Stimulated activated naive B cell treated with anti-CD40 and anti-IgM and Interleukin-4, amounts not matched to agents 10 μg/mL and 1 μg/mL and 100 μg/mL, for 72 hours (primary cell): Measurements from ENCODE around the gene GHRH.

Experiments
- ATAC-seq, 2 donors: fragments of 150-1000 bp; cut with Tn5 transposase; replicated peaks; 2 replicates each; pipeline ENCODE4 v1.10.0; 2021; ENCODE audit warnings: moderate library complexity in 1 of 2
- DNase-seq: peaks from one replicate; pipeline ENCODE4 v3.0.0; 2021
- H3K27ac Mint-ChIP-seq: one replicate; pipeline ENCODE4 v1.8.0; 2022; ENCODE audit warnings: mild to moderate bottlenecking, mixed read lengths
- H3K27me3 Mint-ChIP-seq, 2 donors: one replicate each; pipeline ENCODE4 v1.8.0; 2022; ENCODE audit warnings: mixed read lengths in 2 of 2
- H3K36me3 Mint-ChIP-seq, 2 donors: one replicate each; pipeline ENCODE4 v1.8.0; 2022; ENCODE audit warnings: mixed read lengths in 2 of 2, mild to moderate bottlenecking in 1 of 2
- H3K4me1 Mint-ChIP-seq, 2 donors: one replicate each; pipeline ENCODE4 v1.8.0; 2022; ENCODE audit warnings: mixed read lengths in 2 of 2, mild to moderate bottlenecking in 1 of 2
- H3K4me3 Mint-ChIP-seq, 2 donors: one replicate each; pipeline ENCODE4 v1.8.0; 2022; ENCODE audit warnings: mild to moderate bottlenecking in 2 of 2, mixed read lengths in 2 of 2, moderate library complexity in 1 of 2
- H3K9me3 Mint-ChIP-seq, 2 donors: one replicate each; pipeline ENCODE4 v1.8.0; 2022; ENCODE audit warnings: mixed read lengths in 2 of 2, mild to moderate bottlenecking in 1 of 2

The GHRH gene

GRCh38 chr20:37230200-37230599 is 31.4 kb downstream of the GHRH start:
- Mint-ChIP-seq H3K27ac (no peak overlapping the region), H3K27me3 (no peaks in the 10 kb centered on the region), H3K4me1 (no peaks in the 10 kb centered on the region), H3K9me3 (no peaks in the 10 kb centered on the region), H3K36me3 (peaks cover 54 to 68% of the 10 kb centered on the region in 2 donors), H3K4me3 (no peak overlapping the region)
- no peak for DNase-seq
- ATAC-seq, result no peak

DNA sequence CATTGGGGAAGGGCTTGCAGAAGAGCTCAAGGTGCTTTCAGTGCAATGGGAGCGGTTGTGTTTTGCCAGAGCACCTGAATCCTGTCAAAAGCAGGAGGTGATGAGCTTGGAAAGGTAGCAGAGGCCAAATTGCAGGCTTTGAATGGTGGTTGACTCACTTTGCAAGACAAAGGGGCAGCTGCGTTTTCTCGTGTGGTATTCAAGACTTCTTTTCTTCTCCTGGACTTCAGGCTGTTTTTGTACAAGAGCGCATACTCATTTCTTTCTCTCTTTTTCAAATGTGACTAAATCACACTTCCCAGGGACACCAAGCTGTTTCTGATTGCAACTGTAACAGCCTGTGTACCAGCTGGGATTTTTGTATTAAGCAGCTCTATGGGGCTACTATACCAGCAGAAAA is 32.3 kb downstream of the GHRH start:
- no peak overlapping the region for H3K27ac Mint-ChIP-seq

DNA sequence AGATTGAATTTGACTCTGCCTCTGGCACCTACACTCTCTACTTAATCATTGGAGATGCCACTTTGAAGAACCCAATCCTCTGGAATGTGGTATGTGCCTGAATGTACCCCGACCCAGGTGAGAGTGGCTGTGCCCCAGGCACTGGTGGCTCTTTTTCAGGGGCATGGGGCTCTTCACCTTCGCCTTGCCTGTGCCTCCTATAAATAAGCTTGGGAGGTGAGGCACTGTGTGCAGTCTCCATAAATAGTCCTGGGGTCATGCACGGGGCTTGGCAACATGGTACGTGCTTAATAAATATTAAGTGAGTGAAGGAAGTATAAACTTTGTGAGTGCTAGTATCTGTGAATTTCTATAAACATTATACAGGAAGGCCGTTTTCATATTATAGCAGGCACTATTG is 33.0 kb downstream of the GHRH start:
- DNase-seq, result no peak
- H3K4me3 Mint-ChIP-seq, result no peak overlapping the region
- H3K4me1 Mint-ChIP-seq, result no peaks in the 10 kb centered on the region
- ATAC-seq, result no peak
- peaks cover 53 to 62% of the 10 kb centered on the region in 2 donors for H3K36me3 Mint-ChIP-seq
- no peaks in the 10 kb centered on the region for H3K9me3 Mint-ChIP-seq
- H3K27me3 Mint-ChIP-seq, result no peaks in the 10 kb centered on the region
- peak overlapping the region; percentile 9 for H3K27ac Mint-ChIP-seq

More for the DNA sequence above, 32.3 kb downstream of the GHRH start:
- H3K4me3 Mint-ChIP-seq, result no peak overlapping the region
- peaks cover 50 to 65% of the 10 kb centered on the region in 2 donors for H3K36me3 Mint-ChIP-seq
- H3K4me1 Mint-ChIP-seq, result no peaks in the 10 kb centered on the region
- no peak for DNase-seq
- no peak for ATAC-seq
- no peaks in the 10 kb centered on the region for H3K9me3 Mint-ChIP-seq
- no peaks in the 10 kb centered on the region for H3K27me3 Mint-ChIP-seq

DNA sequence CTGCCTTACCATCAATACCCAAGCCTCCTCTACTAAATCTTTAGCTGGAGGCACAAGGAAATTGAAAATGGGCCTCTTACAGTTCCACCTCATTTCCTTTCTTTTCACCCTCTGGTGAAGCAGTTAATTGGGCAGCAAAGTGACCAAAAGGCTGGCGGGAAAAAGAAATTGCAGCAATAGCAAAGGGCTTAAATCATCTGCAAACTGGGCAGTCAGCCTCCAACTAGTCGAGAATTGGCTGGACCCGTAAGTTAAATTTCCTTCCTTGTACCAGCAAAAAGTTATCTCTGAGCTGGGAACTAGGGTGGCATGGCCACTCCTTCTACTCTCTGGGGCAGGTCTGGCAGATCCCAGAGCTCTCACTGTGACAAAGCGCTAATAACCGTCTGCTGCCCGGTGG is 33.5 kb downstream of the GHRH start:
- ATAC-seq (no peak), DNase-seq (no peak)
- Mint-ChIP-seq H3K27me3 (no peaks in the 10 kb centered on the region), H3K9me3 (no peaks in the 10 kb centered on the region), H3K36me3 (peaks cover 56 to 66% of the 10 kb centered on the region in 2 donors), H3K4me1 (peaks cover 0 to 1% of the 10 kb centered on the region in 2 donors), H3K4me3 (no peak overlapping the region), H3K27ac (no peak overlapping the region)

DNA sequence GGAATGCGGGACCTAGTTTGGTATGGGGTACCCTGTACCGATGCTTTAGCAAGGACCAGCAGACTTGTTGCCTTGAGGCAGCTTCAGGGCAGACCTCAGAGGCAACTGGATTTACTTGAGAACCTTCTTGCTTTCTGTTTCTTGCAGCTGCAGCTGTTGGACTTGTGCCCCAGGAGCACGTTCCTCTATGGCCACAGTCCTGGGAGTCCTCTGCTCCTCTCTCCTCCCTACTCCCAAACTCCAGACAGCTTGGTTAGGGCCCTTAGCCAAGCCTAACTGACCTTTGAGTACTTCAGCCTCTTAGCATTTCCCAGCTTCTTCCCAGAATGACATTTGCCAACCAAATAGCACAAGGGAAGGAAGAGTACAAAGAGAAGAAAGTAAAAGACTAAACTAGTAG is 34.7 kb downstream of the GHRH start:
- ATAC-seq (no peak), DNase-seq (no peak)
- peaks cover 3 to 6% of the 10 kb centered on the region in 2 donors for H3K4me1 Mint-ChIP-seq
- peaks cover 50 to 60% of the 10 kb centered on the region in 2 donors for H3K36me3 Mint-ChIP-seq
- H3K27ac Mint-ChIP-seq, result no peak overlapping the region
- H3K27me3 Mint-ChIP-seq, result no peaks in the 10 kb centered on the region
- H3K4me3 Mint-ChIP-seq, result no peak overlapping the region
- no peaks in the 10 kb centered on the region for H3K9me3 Mint-ChIP-seq

DNA sequence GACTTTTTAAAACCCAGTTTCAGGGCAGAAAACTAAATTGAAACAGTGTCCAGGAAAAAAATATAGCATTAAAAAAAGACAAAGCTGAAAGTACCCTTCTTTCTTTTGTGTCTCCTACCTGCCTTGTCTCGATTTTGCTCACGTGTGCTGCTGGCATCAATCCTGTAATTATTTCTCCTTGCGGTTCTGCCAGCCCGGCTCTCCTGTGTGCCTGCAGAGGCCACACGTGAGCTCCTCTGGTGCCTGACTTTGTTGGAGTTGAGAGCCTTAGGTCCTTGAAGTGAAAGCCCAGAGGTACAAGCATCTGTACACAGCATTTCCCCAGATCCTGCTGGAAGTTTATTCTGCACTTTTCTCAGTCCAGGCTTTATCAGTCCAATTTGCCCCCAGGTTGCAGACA is 36.5 kb downstream of the GHRH start:
- DNase-seq, result no peak
- Mint-ChIP-seq H3K9me3 (no peaks in the 10 kb centered on the region), H3K27me3 (no peaks in the 10 kb centered on the region), H3K4me1 (peaks cover 3 to 6% of the 10 kb centered on the region in 2 donors), H3K4me3 (no peak overlapping the region), H3K27ac (no peak overlapping the region), H3K36me3 (peaks cover 35 to 51% of the 10 kb centered on the region in 2 donors)
- no peak for ATAC-seq

DNA sequence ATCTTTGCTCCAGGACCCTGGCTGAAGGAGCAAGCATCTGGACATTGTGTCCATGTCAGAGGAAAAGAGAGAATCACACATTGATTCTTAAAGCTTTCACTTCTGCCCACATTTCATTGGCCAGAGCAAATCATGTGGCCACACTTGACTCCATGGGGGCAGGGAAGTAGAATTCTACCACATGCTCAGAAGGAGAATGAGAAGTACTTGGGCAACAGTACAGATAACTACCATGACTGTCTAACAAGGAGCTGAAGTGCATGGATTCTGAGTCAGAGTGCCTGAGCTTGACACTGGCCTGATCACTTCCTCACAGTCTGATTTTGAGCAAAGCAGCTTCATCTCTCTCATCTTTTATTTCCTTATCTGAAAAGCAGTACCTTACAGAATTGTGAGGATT is 38.6 kb downstream of the GHRH start:
- Mint-ChIP-seq H3K9me3 (no peaks in the 10 kb centered on the region), H3K4me1 (peaks cover 4 to 12% of the 10 kb centered on the region in 2 donors), H3K27ac (no peak overlapping the region), H3K4me3 (no peak overlapping the region), H3K27me3 (no peaks in the 10 kb centered on the region), H3K36me3 (peaks cover 37 to 52% of the 10 kb centered on the region in 2 donors)
- peak; percentile 10 for DNase-seq
- peak; percentile 92 to 98 for ATAC-seq

DNA sequence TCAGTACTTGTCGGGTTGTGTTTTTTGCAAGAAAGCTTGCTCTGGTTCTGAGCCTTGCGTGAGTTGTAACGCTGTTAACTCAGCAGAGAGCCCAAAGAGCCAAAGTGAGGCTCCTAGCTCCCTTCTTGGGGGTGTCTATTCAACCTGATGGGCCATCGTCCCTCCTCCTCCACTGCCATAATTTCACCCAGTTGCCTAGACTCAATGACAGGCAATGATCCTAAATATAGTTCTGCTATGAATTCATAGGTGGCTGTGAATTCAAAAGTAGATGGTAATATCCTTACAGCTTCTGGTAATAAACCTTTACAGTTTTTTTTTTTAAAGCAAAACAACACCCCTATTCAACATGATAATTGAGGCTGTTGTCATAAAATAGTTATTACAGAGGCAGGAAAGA is 39.5 kb downstream of the GHRH start:
- Mint-ChIP-seq H3K4me1 (peaks cover 4 to 12% of the 10 kb centered on the region in 2 donors), H3K27me3 (no peaks in the 10 kb centered on the region), H3K27ac (no peak overlapping the region), H3K4me3 (no peak overlapping the region), H3K36me3 (peaks cover 43 to 47% of the 10 kb centered on the region in 2 donors), H3K9me3 (no peaks in the 10 kb centered on the region)
- ATAC-seq (no peak), DNase-seq (no peak)

DNA sequence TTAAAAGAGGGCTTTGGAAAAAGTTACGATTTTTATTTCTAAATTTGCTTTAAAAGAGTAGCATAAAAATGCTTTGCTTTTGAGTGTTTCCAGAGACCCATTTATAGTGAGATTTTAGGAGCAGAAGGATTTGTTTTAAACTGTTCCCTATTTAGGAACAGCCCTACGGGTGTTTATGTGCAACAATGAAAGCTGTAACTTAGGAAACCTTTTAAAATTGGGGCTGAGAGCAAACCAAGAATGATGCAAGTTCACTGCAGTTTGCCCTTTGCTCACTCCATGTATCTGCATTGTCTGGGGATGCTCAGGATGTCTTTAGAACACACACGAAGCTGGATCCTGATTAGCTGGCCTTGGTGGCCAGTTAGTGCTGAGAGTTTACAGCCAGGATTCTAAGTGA is 40.9 kb downstream of the GHRH start:
- Mint-ChIP-seq H3K4me1 (peaks cover 4 to 12% of the 10 kb centered on the region in 2 donors), H3K27me3 (no peaks in the 10 kb centered on the region), H3K4me3 (no peak overlapping the region), H3K27ac (no peak overlapping the region), H3K36me3 (peaks cover 50 to 54% of the 10 kb centered on the region in 2 donors), H3K9me3 (no peaks in the 10 kb centered on the region)
- ATAC-seq (no peak), DNase-seq (no peak)

- no peak overlapping the region for H3K4me3 Mint-ChIP-seq
- no peak for ATAC-seq
- no peak overlapping the region for H3K27ac Mint-ChIP-seq
- H3K36me3 Mint-ChIP-seq, result peaks cover 48 to 52% of the 10 kb centered on the region in 2 donors
- H3K27me3 Mint-ChIP-seq, result no peaks in the 10 kb centered on the region
- H3K4me1 Mint-ChIP-seq, result peaks cover 4 to 17% of the 10 kb centered on the region in 2 donors
- H3K9me3 Mint-ChIP-seq, result no peaks in the 10 kb centered on the region
- DNase-seq, result no peak
These were observed 41.6 kb downstream of the GHRH start for GRCh38 chr20:37219751-37220668.

- DNase-seq (no peak), ATAC-seq (no peak)
- Mint-ChIP-seq H3K4me3 (no peak overlapping the region), H3K27ac (no peak overlapping the region), H3K27me3 (no peaks in the 10 kb centered on the region), H3K4me1 (peaks cover 7 to 17% of the 10 kb centered on the region in 2 donors), H3K9me3 (no peaks in the 10 kb centered on the region), H3K36me3 (peaks cover 50 to 56% of the 10 kb centered on the region in 2 donors)
These were observed 42.6 kb downstream of the GHRH start for GRCh38 chr20:37218976-37219375.

GRCh38 chr20:37218441-37218840 is 43.2 kb downstream of the GHRH start:
- no peak for ATAC-seq
- Mint-ChIP-seq H3K4me1 (peaks cover 7 to 17% of the 10 kb centered on the region in 2 donors), H3K36me3 (peaks cover 48 to 54% of the 10 kb centered on the region in 2 donors), H3K9me3 (no peaks in the 10 kb centered on the region), H3K4me3 (no peak overlapping the region), H3K27me3 (no peaks in the 10 kb centered on the region), H3K27ac (no peak overlapping the region)
- no peak for DNase-seq

DNA sequence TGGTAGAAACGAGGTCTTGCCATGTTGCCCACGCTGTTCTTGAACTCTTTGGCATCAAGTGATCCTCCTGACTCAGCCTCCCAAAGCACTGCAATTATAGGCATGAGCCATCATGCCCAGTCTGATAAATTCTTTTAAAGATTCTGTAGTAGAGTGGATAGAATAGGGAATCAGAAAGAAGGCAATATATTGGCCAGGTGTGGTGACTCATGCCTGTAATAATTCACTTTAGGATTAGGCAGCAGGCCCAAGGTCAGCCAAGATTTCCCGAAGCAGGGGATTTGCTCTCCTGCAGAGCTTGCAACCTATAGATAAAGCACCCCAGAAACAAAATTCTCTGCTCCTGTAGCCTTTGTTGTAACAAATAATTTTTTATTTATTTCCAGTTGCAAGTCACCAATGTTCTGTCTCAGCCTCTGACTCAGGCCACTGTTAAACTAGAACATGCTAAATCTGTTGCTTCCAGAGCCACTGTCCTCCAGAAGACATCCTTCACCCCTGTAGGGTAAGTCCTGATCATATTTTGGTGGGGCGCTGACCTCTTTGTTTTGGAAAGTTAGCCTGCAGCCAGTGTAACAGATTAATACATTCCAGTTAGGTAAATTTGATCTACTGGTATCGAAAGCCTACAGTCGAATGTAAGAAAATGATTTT is 51.8 kb downstream of the GHRH start:
- no peak for ATAC-seq
- Mint-ChIP-seq H3K27ac (no peak overlapping the region), H3K4me1 (peaks cover 0 to 5% of the 10 kb centered on the region in 2 donors), H3K9me3 (no peaks in the 10 kb centered on the region), H3K27me3 (no peaks in the 10 kb centered on the region), H3K4me3 (no peak overlapping the region), H3K36me3 (peaks cover 31 to 51% of the 10 kb centered on the region in 2 donors)
- no peak for DNase-seq

DNA sequence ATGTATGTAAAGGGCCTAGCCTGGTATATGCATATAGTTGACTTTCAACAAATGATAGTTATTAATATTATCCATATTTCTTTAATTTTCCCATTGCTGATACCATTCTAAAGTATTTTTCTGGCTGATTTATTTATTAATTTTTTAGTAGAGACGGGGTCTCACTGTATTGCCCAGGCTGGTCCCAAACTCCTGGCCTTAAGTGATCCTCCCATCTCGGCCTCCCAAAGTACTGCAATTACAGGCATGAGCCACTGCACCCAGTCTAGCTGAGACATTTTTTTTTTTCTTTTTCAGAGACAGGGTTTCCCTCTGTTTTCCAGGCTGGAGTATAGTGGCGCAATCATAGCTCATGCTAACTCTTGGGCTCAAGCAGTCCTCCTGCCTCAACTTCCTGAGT is 52.4 kb downstream of the GHRH start:
- no peak overlapping the region for H3K27ac Mint-ChIP-seq
- no peak for ATAC-seq
- peaks cover 0 to 2% of the 10 kb centered on the region in 2 donors for H3K4me1 Mint-ChIP-seq
- no peaks in the 10 kb centered on the region for H3K27me3 Mint-ChIP-seq
- peaks cover 33 to 51% of the 10 kb centered on the region in 2 donors for H3K36me3 Mint-ChIP-seq
- H3K4me3 Mint-ChIP-seq, result no peak overlapping the region
- no peaks in the 10 kb centered on the region for H3K9me3 Mint-ChIP-seq
- DNase-seq, result no peak

- no peaks in the 10 kb centered on the region for H3K9me3 Mint-ChIP-seq
- peaks cover 2 to 3% of the 10 kb centered on the region in 2 donors for H3K4me1 Mint-ChIP-seq
- no peak overlapping the region for H3K4me3 Mint-ChIP-seq
- H3K36me3 Mint-ChIP-seq, result peaks cover 31 to 54% of the 10 kb centered on the region in 2 donors
- H3K27me3 Mint-ChIP-seq, result no peaks in the 10 kb centered on the region
- no peak overlapping the region for H3K27ac Mint-ChIP-seq
- no peak for DNase-seq
- ATAC-seq, result no peak
These were observed 54.4 kb downstream of the GHRH start for GRCh38 chr20:37207171-37207570.
